GM19035 (cell line): ENCODE results near the gene HLA-B.

ENCODE experiments used
- ATAC-seq: cut with Tn5 transposase; IDR thresholded peaks from one replicate; pipeline ENCODE4 v1.9.1; 2021; ENCODE audit not compliant: unreplicated experiment

Gene HLA-B

DNA sequence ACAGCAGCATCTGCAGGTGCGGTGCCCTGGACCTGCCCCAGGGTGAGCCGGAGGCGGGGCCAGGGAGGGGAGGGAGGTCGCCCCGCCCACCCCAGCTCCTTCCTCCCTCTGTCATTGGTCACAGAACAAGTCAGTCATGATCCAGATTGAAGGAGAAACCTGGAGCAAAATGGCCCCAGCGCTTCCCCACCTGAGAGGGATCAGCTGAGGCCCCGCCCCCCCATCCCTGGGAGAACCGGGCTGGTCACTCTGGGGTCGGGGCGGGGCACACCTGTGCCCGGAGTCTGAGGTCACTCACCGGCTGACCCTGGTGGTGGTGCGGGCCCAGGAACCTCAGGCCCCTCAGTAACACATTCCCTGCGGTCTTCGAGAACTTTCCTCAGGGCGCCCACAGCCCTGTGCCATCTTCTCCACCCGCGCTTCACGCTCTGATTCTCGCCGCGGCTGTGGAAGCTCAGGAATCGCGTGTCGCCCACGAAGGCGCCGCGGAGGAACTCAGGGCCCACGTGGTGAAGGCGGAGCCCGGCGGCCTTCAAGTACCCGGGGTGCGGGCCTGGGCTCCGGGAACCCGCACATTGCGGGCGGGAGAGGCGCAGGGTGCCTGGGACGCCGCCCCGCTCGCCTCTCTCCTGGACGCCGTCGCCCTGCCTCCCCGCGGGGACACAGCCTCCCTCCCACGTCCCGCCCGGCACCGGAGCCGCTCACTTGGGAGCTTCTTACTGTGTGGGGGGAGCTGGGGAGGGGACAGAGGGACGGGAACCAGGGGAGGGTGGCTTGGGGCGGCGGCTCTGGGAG is 48.7 kb downstream of the HLA-B start:
- no peak for ATAC-seq

DNA sequence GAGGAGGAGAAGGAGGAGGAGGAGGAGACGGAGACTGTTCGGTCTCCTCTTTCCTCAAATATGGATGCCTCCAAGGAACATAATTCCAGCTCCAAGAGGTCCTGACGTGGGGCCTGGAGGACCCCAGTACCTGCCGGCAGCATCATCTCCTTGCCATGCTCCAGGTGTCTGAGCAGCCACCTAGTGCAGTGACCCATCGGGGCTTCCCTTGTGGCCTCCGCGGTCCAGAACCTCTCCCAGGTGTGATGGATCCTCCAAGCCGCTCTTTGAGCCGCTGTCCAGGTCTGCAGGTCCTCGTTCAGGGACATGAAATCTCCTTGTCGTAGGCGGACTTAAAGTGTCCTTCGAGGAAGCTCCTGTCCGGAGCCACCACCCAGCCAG is 49.3 kb downstream of the HLA-B start:
- ATAC-seq, result no peak

DNA sequence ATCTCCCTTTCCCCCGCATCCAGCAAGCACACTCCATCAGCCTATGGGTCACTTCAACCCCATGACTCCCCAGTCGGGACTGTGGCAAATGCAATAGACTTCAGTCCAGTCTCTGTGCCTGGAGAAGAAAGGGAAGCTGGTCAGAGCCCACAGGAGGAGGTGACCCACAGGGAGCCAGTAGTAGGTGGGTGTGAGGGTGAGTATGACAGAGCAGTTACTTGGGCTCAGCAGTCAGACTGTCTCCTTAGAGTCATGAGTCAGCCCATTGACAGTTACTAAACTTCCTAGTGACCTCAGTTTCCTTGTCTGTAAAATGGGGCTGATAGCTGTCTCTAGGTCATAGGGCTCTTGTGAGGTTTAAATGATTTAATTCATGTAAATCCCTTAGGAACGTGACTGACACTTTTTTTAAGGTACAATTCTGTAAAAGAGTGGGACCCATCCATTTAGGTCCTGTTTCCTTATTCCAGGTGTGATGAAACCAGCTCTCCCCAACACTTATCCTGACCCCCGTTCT is 51.2 kb downstream of the HLA-B start:
- no peak for ATAC-seq

DNA sequence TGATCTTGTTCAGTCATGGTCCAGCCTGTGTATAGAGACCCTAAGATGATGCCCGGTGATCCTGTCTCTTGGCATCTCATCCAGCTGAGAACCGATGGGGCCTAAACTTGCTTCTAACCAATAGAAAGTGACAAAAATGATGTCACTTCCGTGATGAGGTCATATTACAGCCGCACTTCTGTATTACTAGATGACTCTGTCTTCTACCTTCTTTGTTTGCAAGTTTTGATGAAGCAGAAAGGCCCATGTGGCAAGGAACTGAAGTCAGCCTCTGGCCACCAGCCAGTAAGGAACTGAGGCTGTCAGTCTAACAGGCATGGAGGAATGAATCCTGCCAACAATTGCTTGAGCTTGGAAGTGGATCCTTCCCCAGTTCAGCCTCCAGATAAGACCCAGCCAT is 52.3 kb downstream of the HLA-B start:
- no peak for ATAC-seq
